GM03348 (cell line): Measurements from ENCODE around the gene C12orf42.

Experiments used
- DNase-seq: peaks from one replicate; pipeline ENCODE4 v3.0.0; 2012; ENCODE audit warnings: low spot score

Gene C12orf42

GRCh38 chr12:103336940-103337339 lies 158.8 kb downstream of the C12orf42 start:
- DNase-seq: no peak

- DNase-seq: no peak
These were observed 161.3 kb downstream of the C12orf42 start for GRCh38 chr12:103334466-103334865.

- DNase-seq: no peak
These were observed 162.1 kb downstream of the C12orf42 start for GRCh38 chr12:103333676-103334075.

- no peak for DNase-seq
These were observed 164.1 kb downstream of the C12orf42 start for GRCh38 chr12:103331643-103332042.

- no peak for DNase-seq
These were observed 165.1 kb downstream of the C12orf42 start for GRCh38 chr12:103330672-103331071.

GRCh38 chr12:103327676-103328075 lies 168.1 kb downstream of the C12orf42 start:
- no peak for DNase-seq

GRCh38 chr12:103326190-103326589 lies 169.6 kb downstream of the C12orf42 start:
- no peak for DNase-seq

GRCh38 chr12:103318566-103318965 lies 177.2 kb downstream of the C12orf42 start:
- no peak for DNase-seq

GRCh38 chr12:103317220-103317619 lies 178.5 kb downstream of the C12orf42 start:
- no peak for DNase-seq

- no peak for DNase-seq
These were observed 181.0 kb downstream of the C12orf42 start for GRCh38 chr12:103314786-103315185.

- DNase-seq: no peak
These were observed 181.9 kb downstream of the C12orf42 start for GRCh38 chr12:103313894-103314293.

GRCh38 chr12:103312742-103313354 lies 182.9 kb downstream of the C12orf42 start:
- no peak for DNase-seq

GRCh38 chr12:103310546-103311270 lies 185.1 kb downstream of the C12orf42 start:
- no peak for DNase-seq

GRCh38 chr12:103308396-103308795 lies 187.4 kb downstream of the C12orf42 start:
- DNase-seq: no peak

- no peak for DNase-seq
These were observed 192.3 kb downstream of the C12orf42 start for GRCh38 chr12:103303484-103303883.

- DNase-seq: no peak
These were observed 193.9 kb downstream of the C12orf42 start for GRCh38 chr12:103301642-103302591.

GRCh38 chr12:103288016-103288415 lies 207.8 kb downstream of the C12orf42 start:
- DNase-seq: no peak

GRCh38 chr12:103282124-103282523 lies 213.6 kb downstream of the C12orf42 start:
- DNase-seq: no peak

GRCh38 chr12:103279444-103279843 lies 216.3 kb downstream of the C12orf42 start:
- DNase-seq: no peak

GRCh38 chr12:103278329-103278728 lies 217.4 kb downstream of the C12orf42 start:
- no peak for DNase-seq

GRCh38 chr12:103273645-103274044 lies 222.1 kb downstream of the C12orf42 start:
- DNase-seq: no peak

- no peak for DNase-seq
These were observed 222.8 kb downstream of the C12orf42 start for GRCh38 chr12:103272949-103273348.

GRCh38 chr12:103269946-103270345 lies 225.8 kb downstream of the C12orf42 start:
- no peak for DNase-seq
